ENCODE measurements around the gene RASSF3.
"Not testable (repeated sequence)": the region's sequence is repeated elsewhere in the genome, so short reads cannot be mapped to it uniquely, and the experiment has no call there.

Gene RASSF3

GRCh38 chr12:64672925-64673409, 62.7 kb downstream of the RASSF3 start:
- DNase-seq: peak; percentile 25

- no peak for DNase-seq
Measured at GRCh38 chr12:64673490-64674169, 63.3 kb downstream of the RASSF3 start.

GRCh38 chr12:64674367-64674922, 64.2 kb downstream of the RASSF3 start:
- no peak for DNase-seq

- no peak for DNase-seq
Measured at GRCh38 chr12:64675795-64676194, 65.5 kb downstream of the RASSF3 start.

GRCh38 chr12:64678248-64678647, 68.0 kb downstream of the RASSF3 start:
- no peak for DNase-seq

- DNase-seq: no peak
Measured at GRCh38 chr12:64678835-64679234, 68.5 kb downstream of the RASSF3 start.

GRCh38 chr12:64679487-64680001, 69.2 kb downstream of the RASSF3 start:
- DNase-seq: peak; percentile 32

GRCh38 chr12:64680235-64680634, 69.9 kb downstream of the RASSF3 start:
- no peak for DNase-seq

- no peak for DNase-seq
Measured at GRCh38 chr12:64681200-64682052, 71.1 kb downstream of the RASSF3 start.

- no peak for DNase-seq
Measured at GRCh38 chr12:64682572-64683277, 72.4 kb downstream of the RASSF3 start.

GRCh38 chr12:64683816-64684543, 73.7 kb downstream of the RASSF3 start:
- DNase-seq: no peak

- DNase-seq: no peak
Measured at GRCh38 chr12:64685050-64685449, 74.8 kb downstream of the RASSF3 start.

GRCh38 chr12:64685605-64686004, 75.3 kb downstream of the RASSF3 start:
- DNase-seq: no peak

GRCh38 chr12:64687816-64688215, 77.5 kb downstream of the RASSF3 start:
- DNase-seq: no peak

- no peak for DNase-seq
Measured at GRCh38 chr12:64688219-64688618, 77.9 kb downstream of the RASSF3 start.

- no peak for DNase-seq
Measured at GRCh38 chr12:64688715-64689114, 78.4 kb downstream of the RASSF3 start.

- DNase-seq: not testable (repeated sequence)
Measured at GRCh38 chr12:64690236-64690635, 79.9 kb downstream of the RASSF3 start.

GRCh38 chr12:64691227-64691794, 81.0 kb downstream of the RASSF3 start:
- no peak for DNase-seq

GRCh38 chr12:64691795-64692583, 81.7 kb downstream of the RASSF3 start:
- DNase-seq: no peak

- DNase-seq: no peak
Measured at GRCh38 chr12:64694130-64695040, 84.1 kb downstream of the RASSF3 start.

All from effector CD8-positive, alpha-beta T cell (primary cell).